Lung (tissue), 12 donors: ENCODE data around the gene ST6GALNAC2. TPM values are rescaled to one million over a fixed set of nuclear protein-coding genes. Genes with fewer than 3 reads are reported as not detected.

Experiments used
- ATAC-seq: fragments of 200-7000 bp; cut with Tn5 transposase; one replicate; pipeline ENCODE4 v1.9.1; 2020; ENCODE audit warnings: moderate number of reproducible peaks; ENCODE audit not compliant: insufficient read depth, low FRiP score
- DNase-seq, 3 donors: peaks; one replicate each; pipeline ENCODE4 v3.0.0-alpha.2; 2013 to 2017
- H3K27ac ChIP-seq, 2 donors: one replicate each; pipeline ENCODE4 v1.5.1; 2013; ENCODE audit warnings: mild to moderate bottlenecking in 2 of 2, moderate library complexity in 2 of 2, control low read depth in 1 of 2, inconsistent platforms in 1 of 2, low read depth in 1 of 2, low read length in 1 of 2
- H3K27me3 ChIP-seq, 3 donors: one replicate each; pipeline ENCODE4 v1.5.1; 2013; ENCODE audit warnings: low read length in 2 of 3; ENCODE audit not compliant: control insufficient read depth in 3 of 3, insufficient read depth in 3 of 3
- H3K36me3 ChIP-seq, 4 donors: one replicate each; pipeline ENCODE4 v1.5.1; 2013; ENCODE audit warnings: low read length in 4 of 4, mild to moderate bottlenecking in 1 of 4, moderate library complexity in 1 of 4; ENCODE audit not compliant: control insufficient read depth in 4 of 4, insufficient read depth in 4 of 4
- H3K4me1 ChIP-seq, 5 donors: one replicate each; pipeline ENCODE4 v1.5.1; 2013; ENCODE audit warnings: low read length in 5 of 5, mild to moderate bottlenecking in 2 of 5, moderate library complexity in 1 of 5; ENCODE audit not compliant: control insufficient read depth in 5 of 5, insufficient read depth in 5 of 5
- H3K4me3 ChIP-seq: one replicate; pipeline ENCODE4 v1.5.1; 2013; ENCODE audit warnings: mild to moderate bottlenecking, control low read depth, moderate library complexity
- H3K9ac ChIP-seq, 2 donors: one replicate each; pipeline ENCODE4 v1.5.1; 2013; ENCODE audit warnings: low read length in 2 of 2, control low read depth in 1 of 2; ENCODE audit not compliant: insufficient read depth in 1 of 2
- H3K9me3 ChIP-seq, 4 donors: one replicate each; pipeline ENCODE4 v1.5.1; 2013; ENCODE audit warnings: low read length in 3 of 4, mild to moderate bottlenecking in 1 of 4, moderate library complexity in 1 of 4; ENCODE audit not compliant: control insufficient read depth in 4 of 4, insufficient read depth in 3 of 4
- CTCF ChIP-seq: IDR thresholded peaks from 2 replicates; pipeline ENCODE4 v1.5.1; 2012; ENCODE audit warnings: mild to moderate bottlenecking; ENCODE audit errors: control extremely low read depth, extremely low read depth
- WGBS, 2 donors: extraction: QIAGEN DNeasy Blood & Tissue Kit; methylation state at CpG; one replicate each; pipeline ENCODE4 v1.1.7; 2013; 5-methylcytosine and 5-hydroxymethylcytosine counted together
- polyA plus RNA-seq, 2 donors: library from polyadenylated mRNA; stranded (reverse); fragments of 200-250 nt; gene quantifications; one replicate each; pipeline ENCODE4 v1.2.1, GENCODE V29; 2013
- total RNA-seq, 2 donors: library from RNA; depleted of rRNA in 1 of 2; stranded (reverse); fragments of >200 nt in 1 of 2; gene quantifications; one replicate each; pipeline ENCODE4 v1.2.1, GENCODE V29; 2014 to 2021
- donor health status: control.
- donor health status: control.
- donor health status: Bipolar disorder and iron deficiency.
- donor health status: healthy.
- donor health status: DM: yes; HTN: yes; CAD: no.

The ST6GALNAC2 gene
- total and polyA plus RNA-seq, 4 donors, result 12.1 to 38.0 (median 18.1) TPM

GRCh38 chr17:76547642-76548202 is 37.9 kb downstream of the ST6GALNAC2 start:
- ATAC-seq, result no peak
- Histone ChIP-seq H3K4me3 (no peak overlapping the region), H3K27ac (no peak overlapping the region), H3K9me3 (no peaks in the 10 kb centered on the region), H3K36me3 (no peaks in the 10 kb centered on the region), H3K27me3 (peaks cover 0 to 4% (median 3%) of the 10 kb centered on the region in 3 donors), H3K9ac (peak overlapping the region in 1 of 2 donors; percentile 26), H3K4me1 (peaks cover 0 to 53% (median 27%) of the 10 kb centered on the region in 5 donors)
- TF ChIP-seq CTCF, result no peak
- DNase-seq, result no peak
- 81 to 90% methylated on average over 2 of the region's 2 CpGs for WGBS, 2 donors

- peak; percentile 69 for TF ChIP-seq CTCF
Measured at GRCh38 chr17:76547183-76547641, 38.4 kb downstream of the ST6GALNAC2 start.

GRCh38 chr17:76546556-76547182 is 39.0 kb downstream of the ST6GALNAC2 start:
- peak overlapping the region; percentile 6 to 60 for H3K27ac ChIP-seq
- no peak for TF ChIP-seq CTCF
- no peak overlapping the region for H3K4me3 ChIP-seq
- peaks cover 0 to 7% (median 4%) of the 10 kb centered on the region in 3 donors for H3K27me3 ChIP-seq
- ATAC-seq, result no peak
- H3K36me3 ChIP-seq, result no peaks in the 10 kb centered on the region
- no peak for DNase-seq
- no peaks in the 10 kb centered on the region for H3K9me3 ChIP-seq
- 54 to 55% methylated on average over 11 of the region's 11 CpGs for WGBS, 2 donors
- peaks cover 0 to 59% (median 27%) of the 10 kb centered on the region in 5 donors for H3K4me1 ChIP-seq
- no peak overlapping the region for H3K9ac ChIP-seq

More at GRCh38 chr17:76547183-76547641, 38.4 kb downstream of the ST6GALNAC2 start:
- ATAC-seq (no peak), DNase-seq (peak; percentile 81 to 90 (median 87))
- WGBS, 2 donors, result 9 to 22% methylated on average over 3 of the region's 3 CpGs
- Histone ChIP-seq H3K27me3 (peaks cover 0 to 7% (median 4%) of the 10 kb centered on the region in 3 donors), H3K9me3 (no peaks in the 10 kb centered on the region), H3K9ac (peak overlapping the region in 1 of 2 donors; percentile 26), H3K4me3 (no peak overlapping the region), H3K27ac (peak overlapping the region; percentile 6 to 60), H3K4me1 (peaks cover 0 to 57% (median 27%) of the 10 kb centered on the region in 5 donors), H3K36me3 (no peaks in the 10 kb centered on the region)
